ENCODE data around the gene CCDC70.
A peak's percentile ranks its signal among the peaks of the same experiment; 100 is the strongest.

CCDC70 gene

DNA sequence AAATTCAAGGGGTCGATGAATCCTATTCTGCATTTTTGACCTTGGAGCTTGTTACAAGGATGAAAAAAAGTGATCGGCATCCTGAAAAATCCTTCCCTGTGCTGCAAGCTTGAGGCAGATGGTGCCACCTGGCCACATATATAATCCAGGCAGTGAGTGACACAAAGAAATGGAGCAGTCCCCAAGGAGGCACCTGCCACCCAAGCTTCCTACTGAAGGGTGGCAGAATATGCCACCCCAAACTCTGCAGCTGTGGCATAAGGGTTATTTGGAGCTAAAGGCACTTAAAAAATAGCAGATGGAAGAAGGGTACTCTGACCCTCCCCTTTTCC, 32.2 kb upstream of the CCDC70 start:
- no peak for DNase-seq (ENCODE audit: low read depth in 2 of 2)

- DNase-seq (ENCODE audit: low read depth in 2 of 2), result no peak
Observed at GRCh38 chr13:51831519-51831918, 30.2 kb upstream of the CCDC70 start.

- DNase-seq (ENCODE audit: low read depth in 2 of 2), result peak in 1 of 2 donors; percentile 26
Observed at GRCh38 chr13:51832471-51833152, 29.2 kb upstream of the CCDC70 start.

GRCh38 chr13:51833980-51834379, 27.8 kb upstream of the CCDC70 start:
- DNase-seq (ENCODE audit: low read depth in 2 of 2), result no peak

- DNase-seq (ENCODE audit: low read depth in 2 of 2), result no peak
Observed at GRCh38 chr13:51834581-51835171, 27.1 kb upstream of the CCDC70 start.

GRCh38 chr13:51837016-51837415, 24.8 kb upstream of the CCDC70 start:
- no peak for DNase-seq (ENCODE audit: low read depth in 2 of 2)

- DNase-seq (ENCODE audit: low read depth in 2 of 2), result no peak
Observed at GRCh38 chr13:51838240-51838846, 23.4 kb upstream of the CCDC70 start.

- no peak for DNase-seq (ENCODE audit: low read depth in 2 of 2)
Observed at GRCh38 chr13:51839711-51840540, 21.8 kb upstream of the CCDC70 start.

- DNase-seq (ENCODE audit: low read depth in 2 of 2), result no peak
Observed at GRCh38 chr13:51840917-51841316, 20.9 kb upstream of the CCDC70 start.

DNA sequence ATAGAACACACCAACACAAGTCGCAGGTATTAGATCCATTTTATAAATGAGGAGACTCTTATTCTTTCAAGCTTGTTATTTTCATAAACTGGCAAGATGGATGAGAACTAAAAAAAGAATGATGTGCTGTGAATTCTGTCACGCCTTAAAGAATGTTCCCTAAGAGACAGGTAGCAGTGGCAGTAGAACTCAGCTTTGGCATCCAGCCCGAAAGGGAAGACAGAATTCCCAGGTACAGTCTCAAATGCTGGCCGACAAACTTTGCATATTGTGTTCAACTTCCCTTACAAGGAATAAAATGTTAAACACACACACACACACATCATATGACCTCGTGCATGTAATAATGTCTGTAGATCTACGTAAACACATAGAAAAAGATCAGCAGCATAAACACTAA, 20.0 kb upstream of the CCDC70 start:
- no peak for DNase-seq (ENCODE audit: low read depth in 2 of 2)

DNA sequence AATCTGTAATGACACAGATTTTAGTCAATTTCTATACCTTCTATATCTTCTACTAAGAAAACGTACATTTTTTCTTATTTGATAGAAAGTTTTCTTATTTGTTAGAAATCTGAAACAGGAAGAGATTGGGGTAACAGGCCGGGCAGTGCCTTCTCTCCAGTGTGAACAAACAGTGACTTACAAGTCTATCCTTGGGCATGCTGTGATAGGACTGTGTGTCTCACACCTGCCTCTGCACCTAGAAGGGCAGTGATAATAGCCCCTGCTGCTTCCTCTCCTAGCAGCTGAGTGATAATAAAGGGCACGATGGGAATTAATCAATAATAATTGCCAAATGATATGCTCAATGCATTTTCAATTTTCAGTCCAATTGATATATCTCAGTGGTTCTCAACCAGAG, 18.2 kb upstream of the CCDC70 start:
- DNase-seq (ENCODE audit: low read depth in 2 of 2), result no peak

DNA sequence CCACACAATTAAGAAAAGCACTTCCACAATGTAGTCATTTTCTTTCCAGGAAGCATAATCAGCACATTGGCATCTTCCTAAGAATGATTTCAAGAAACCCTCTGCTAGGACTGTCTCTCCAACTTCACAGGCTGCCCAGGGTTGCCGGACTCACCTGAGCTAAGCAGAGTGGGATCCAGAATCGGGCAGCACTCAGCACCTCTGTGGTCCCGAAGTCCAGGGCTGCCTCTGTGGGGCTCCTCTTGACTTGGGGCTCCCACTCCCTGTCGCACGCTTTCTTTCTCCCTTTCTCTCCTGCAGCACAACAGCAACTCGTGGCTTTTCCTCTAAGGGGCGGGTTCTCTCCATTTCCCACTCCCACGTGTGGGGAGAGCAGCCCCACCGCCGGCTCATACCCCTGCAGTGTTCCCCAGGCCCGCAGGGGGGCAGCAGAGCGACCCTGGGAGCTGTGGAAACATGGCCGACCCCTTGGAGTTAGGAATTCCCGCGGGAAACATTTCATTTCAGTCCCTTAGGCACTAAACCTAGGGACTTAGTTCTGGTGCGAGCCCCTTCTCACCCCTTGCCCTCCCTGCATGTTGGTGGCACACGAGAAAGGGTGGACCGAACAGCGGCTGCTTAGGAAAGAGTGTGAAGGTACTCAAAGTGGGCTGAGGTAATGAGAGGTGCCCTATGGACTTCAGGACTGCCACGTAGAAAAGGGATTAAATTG, 16.8 kb upstream of the CCDC70 start, which contains the start of gene TMEM272:
Gene TMEM272, minus strand, starts transcription at position 316 of the 712 bp plus-strand sequence. CDS start 6,647 bp downstream, outside the sequence.
- DNase-seq (ENCODE audit: low read depth in 2 of 2), result peak in 1 of 2 donors; percentile 21

DNA sequence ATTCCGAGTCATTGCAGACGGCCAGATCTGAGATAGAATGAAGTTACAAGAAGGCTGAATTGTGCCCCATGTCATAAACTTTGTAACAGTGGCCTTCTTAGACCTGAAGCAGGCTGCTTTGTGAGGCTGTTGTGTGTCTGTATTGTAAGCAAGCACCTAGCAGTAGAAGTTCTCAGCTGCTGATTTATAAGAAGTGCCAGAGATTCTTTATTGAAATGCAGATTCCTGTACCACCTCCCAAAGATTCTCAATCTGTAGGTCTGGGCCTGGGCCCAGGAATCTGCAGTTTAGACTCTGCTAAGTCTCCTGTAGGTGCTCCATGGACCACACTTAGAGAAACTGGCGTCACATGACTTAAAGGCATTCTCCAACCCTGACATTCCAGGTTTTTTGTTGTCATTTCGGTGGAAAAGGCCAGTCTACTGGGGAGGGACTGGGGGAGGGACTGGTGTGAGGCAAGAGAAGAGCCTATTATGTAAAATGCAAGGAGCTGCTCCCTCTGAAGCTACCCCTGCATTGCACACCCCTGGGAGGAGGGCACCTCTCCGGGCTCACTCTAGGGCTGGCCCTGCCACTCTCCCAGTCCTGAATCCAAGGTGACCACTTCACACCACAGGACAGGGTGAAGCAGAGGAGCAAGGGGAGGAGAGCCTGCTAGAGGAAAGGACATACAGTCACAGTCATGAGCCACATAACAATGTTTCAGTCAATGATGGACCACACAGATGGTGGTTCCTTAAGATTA, 16.0 kb upstream of the CCDC70 start:
- no peak for DNase-seq (ENCODE audit: low read depth in 2 of 2)

DNA sequence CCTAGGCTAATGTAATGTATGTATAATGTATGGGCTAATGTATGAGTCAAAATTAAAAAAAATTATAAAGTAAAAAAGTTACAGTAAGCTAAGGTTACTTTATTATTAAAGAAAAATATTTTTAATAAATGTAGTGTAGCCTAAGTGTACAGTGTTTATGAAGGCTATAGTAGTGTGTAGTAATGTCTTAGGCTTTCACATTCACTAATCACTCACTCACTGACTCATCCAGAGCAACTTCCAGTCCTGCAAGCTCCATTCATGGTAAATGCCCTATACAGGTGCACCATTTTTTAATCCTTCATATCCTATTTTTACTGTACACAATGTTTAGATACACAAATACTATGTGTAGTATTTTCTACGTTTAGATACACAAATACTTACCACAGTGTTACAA, 15.0 kb upstream of the CCDC70 start:
- no peak for DNase-seq (ENCODE audit: low read depth in 2 of 2)

DNA sequence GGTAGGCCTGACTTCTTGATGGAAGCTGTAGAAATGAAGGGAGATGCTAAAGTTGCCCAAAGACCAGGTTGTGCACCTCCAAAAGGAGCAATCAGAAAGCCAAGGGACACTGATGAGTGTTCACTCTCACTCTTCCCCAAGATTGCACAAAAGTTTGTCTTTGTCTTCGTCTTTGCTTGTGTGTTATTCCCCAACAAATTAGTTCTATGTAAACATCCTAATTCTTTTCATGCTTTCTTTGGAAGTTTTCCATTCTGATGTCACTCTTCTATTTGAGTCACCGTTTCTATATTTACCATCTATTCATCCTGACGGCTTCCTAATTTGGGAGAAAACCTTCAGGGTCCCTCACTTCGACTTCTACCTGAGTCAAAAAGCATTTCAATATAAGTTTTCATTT, 13.1 kb upstream of the CCDC70 start:
- no peak for DNase-seq (ENCODE audit: low read depth in 2 of 2)

- DNase-seq (ENCODE audit: low read depth in 2 of 2), result no peak
Observed at GRCh38 chr13:51849145-51850101, 12.3 kb upstream of the CCDC70 start.

- DNase-seq (ENCODE audit: low read depth in 2 of 2), result no peak
Observed at GRCh38 chr13:51856027-51856736, 5.6 kb upstream of the CCDC70 start.

DNA sequence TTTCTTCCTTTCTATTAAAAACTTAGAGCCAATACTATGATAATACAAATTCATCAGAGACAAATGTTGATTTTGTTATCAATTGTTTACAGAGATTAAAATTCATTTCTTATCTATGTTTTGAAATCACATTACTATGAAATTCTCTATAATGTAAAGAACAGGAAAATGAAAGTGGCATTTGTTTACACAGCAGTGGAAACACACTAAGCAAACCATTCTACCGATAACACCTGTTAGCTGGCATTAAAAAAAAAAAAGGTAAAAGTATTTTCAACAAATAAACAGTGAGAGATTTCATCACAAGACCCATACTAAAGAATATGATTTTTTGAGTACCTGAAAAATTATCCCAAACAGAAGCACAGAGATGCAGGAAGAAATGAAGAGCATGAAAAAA, 4.8 kb upstream of the CCDC70 start:
- DNase-seq (ENCODE audit: low read depth in 2 of 2), result no peak
